Panc1 (cell line): Measurements from ENCODE around the gene TBC1D22A.

Source experiments
- POLR2AphosphoS5 ChIP-seq: IDR thresholded peaks from 2 replicates; pipeline ENCODE4 v1.6.1; 2012; ENCODE audit warnings: mild to moderate bottlenecking, low read depth, low read length, moderate library complexity
- SIN3A ChIP-seq: IDR thresholded peaks from 2 replicates; pipeline ENCODE4 v1.6.1; 2012; ENCODE audit warnings: low read depth, mild to moderate bottlenecking, low read length, moderate library complexity, borderline replicate concordance; ENCODE audit not compliant: insufficient read depth
- TF ChIP-seq, protein P1 (sequence below): fragments of 450-650 bp; IDR thresholded peaks from 2 replicates; pipeline ENCODE4 v1.5.1; 2017; ENCODE audit warnings: mild to moderate bottlenecking

DNA sequence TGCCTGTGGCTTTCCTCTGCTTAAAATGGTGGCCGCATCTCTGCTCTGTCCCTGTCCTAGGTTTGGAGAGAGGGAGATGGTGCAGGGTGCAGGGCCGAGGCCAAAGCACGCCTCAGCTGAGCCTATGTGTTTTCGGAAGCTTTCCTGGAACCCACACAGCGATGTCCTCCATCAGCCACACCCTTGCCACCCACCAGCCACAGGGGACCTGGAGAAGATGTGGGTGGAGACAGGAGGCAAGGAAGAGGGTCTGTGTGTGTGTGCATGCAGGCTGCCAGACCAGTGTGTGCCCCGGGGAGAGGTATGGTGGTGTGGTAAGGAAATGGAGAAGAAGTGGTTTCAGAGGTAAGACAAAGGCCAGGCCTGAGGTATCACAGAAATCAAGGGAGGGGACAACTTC lies 155.7 kb downstream of the TBC1D22A start:
- TF ChIP-seq, protein P1, sequence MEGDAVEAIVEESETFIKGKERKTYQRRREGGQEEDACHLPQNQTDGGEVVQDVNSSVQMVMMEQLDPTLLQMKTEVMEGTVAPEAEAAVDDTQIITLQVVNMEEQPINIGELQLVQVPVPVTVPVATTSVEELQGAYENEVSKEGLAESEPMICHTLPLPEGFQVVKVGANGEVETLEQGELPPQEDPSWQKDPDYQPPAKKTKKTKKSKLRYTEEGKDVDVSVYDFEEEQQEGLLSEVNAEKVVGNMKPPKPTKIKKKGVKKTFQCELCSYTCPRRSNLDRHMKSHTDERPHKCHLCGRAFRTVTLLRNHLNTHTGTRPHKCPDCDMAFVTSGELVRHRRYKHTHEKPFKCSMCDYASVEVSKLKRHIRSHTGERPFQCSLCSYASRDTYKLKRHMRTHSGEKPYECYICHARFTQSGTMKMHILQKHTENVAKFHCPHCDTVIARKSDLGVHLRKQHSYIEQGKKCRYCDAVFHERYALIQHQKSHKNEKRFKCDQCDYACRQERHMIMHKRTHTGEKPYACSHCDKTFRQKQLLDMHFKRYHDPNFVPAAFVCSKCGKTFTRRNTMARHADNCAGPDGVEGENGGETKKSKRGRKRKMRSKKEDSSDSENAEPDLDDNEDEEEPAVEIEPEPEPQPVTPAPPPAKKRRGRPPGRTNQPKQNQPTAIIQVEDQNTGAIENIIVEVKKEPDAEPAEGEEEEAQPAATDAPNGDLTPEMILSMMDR = no peak
- TF ChIP-seq SIN3A = no peak
- no peak for TF ChIP-seq POLR2AphosphoS5
